PC-3 (cell line): Measurements from ENCODE around the gene MDM1.

Experiments
- EZH2 ChIP-seq: fragments of 300-600 bp; sonication (generic); IDR thresholded peaks from one replicate; pipeline ENCODE4 v1.6.1; 2017; ENCODE audit warnings: antibody characterized with exemption, mild to moderate bottlenecking, low read length; ENCODE audit not compliant: unreplicated experiment
- EZH2phosphoT487 ChIP-seq: fragments of 300-600 bp; sonication (generic); IDR thresholded peaks from 2 replicates; pipeline ENCODE4 v1.6.1; 2018; ENCODE audit warnings: mild to moderate bottlenecking, antibody characterized with exemption, low read length, borderline replicate concordance

- TF ChIP-seq EZH2phosphoT487 (no peak), EZH2 (no peak)
Measured at GRCh38 chr12:68368327-68368726, 36.2 kb upstream of the MDM1 start.
